Measurements from ENCODE around the gene GOLM1. TPM values are rescaled to one million over a fixed set of nuclear protein-coding genes. Genes with fewer than 3 reads are reported as not detected.

Gene GOLM1
- total RNA-seq, 1 donor from 2014 or later, result 3.7 TPM

GRCh38 chr9:86021166-86021565 lies 78.2 kb downstream of the GOLM1 start:
- TF ChIP-seq CTCF (IDR thresholded peaks at IDR 0.05; ENCODE audit: borderline replicate concordance), result no peak
- intact Hi-C loops (cut with micrococcal nuclease), result no loop called here

GRCh38 chr9:86020731-86021130 lies 78.6 kb downstream of the GOLM1 start:
- no peak for TF ChIP-seq CTCF (IDR thresholded peaks at IDR 0.05; ENCODE audit: borderline replicate concordance)
- H3K4me1 ChIP-seq, result no peaks in the 10 kb centered on the region
- H3K36me3 ChIP-seq, result peaks cover 80% of the 10 kb centered on the region
- H3K4me3 ChIP-seq, result no peak overlapping the region
- no peak for DNase-seq
- H3K9me3 ChIP-seq (replicated peaks), result no peaks in the 10 kb centered on the region
- intact Hi-C loops (cut with micrococcal nuclease), result no loop called here
- no peak overlapping the region for H3K27ac ChIP-seq (replicated peaks)
- no peaks in the 10 kb centered on the region for H3K27me3 ChIP-seq (ENCODE audit: low read depth)

More at GRCh38 chr9:86021166-86021565, 78.2 kb downstream of the GOLM1 start:
- no peaks in the 10 kb centered on the region for H3K27me3 ChIP-seq (ENCODE audit: low read depth)
- H3K4me3 ChIP-seq, result no peak overlapping the region
- no peaks in the 10 kb centered on the region for H3K9me3 ChIP-seq (replicated peaks)
- no peaks in the 10 kb centered on the region for H3K4me1 ChIP-seq
- DNase-seq, result no peak
- H3K27ac ChIP-seq (replicated peaks), result no peak overlapping the region
- peaks cover 81% of the 10 kb centered on the region for H3K36me3 ChIP-seq

- Histone ChIP-seq H3K4me3 (no peak overlapping the region), H3K27me3 (ENCODE audit: low read depth) (no peaks in the 10 kb centered on the region), H3K27ac (replicated peaks) (no peak overlapping the region), H3K9me3 (replicated peaks) (peaks cover 16% of the 10 kb centered on the region), H3K36me3 (peaks cover 88% of the 10 kb centered on the region), H3K4me1 (no peaks in the 10 kb centered on the region)
- no peak for DNase-seq
- intact Hi-C loops (cut with micrococcal nuclease), result no loop called here
- no peak for TF ChIP-seq CTCF (IDR thresholded peaks at IDR 0.05; ENCODE audit: borderline replicate concordance)
Observed at GRCh38 chr9:86009133-86009532, 90.2 kb downstream of the GOLM1 start.

GRCh38 chr9:86005253-86005775 lies 94.0 kb downstream of the GOLM1 start:
- DNase-seq, result no peak
- H3K27ac ChIP-seq (replicated peaks), result no peak overlapping the region
- no peak for TF ChIP-seq CTCF (IDR thresholded peaks at IDR 0.05; ENCODE audit: borderline replicate concordance)
- H3K27me3 ChIP-seq (ENCODE audit: low read depth), result no peaks in the 10 kb centered on the region
- peaks cover 16% of the 10 kb centered on the region for H3K9me3 ChIP-seq (replicated peaks)
- intact Hi-C loops (cut with micrococcal nuclease), result no loop called here
- H3K36me3 ChIP-seq, result peaks cover 82% of the 10 kb centered on the region
- no peak overlapping the region for H3K4me3 ChIP-seq
- H3K4me1 ChIP-seq, result no peaks in the 10 kb centered on the region

GRCh38 chr9:85995599-85995998 lies 103.8 kb downstream of the GOLM1 start:
- Histone ChIP-seq H3K27ac (replicated peaks) (no peak overlapping the region), H3K9me3 (replicated peaks) (no peaks in the 10 kb centered on the region), H3K4me1 (no peaks in the 10 kb centered on the region), H3K4me3 (no peak overlapping the region), H3K27me3 (ENCODE audit: low read depth) (no peaks in the 10 kb centered on the region), H3K36me3 (peaks cover 39% of the 10 kb centered on the region)
- intact Hi-C loops (cut with micrococcal nuclease), result no loop called here
- DNase-seq, result no peak
- no peak for TF ChIP-seq CTCF (IDR thresholded peaks at IDR 0.05; ENCODE audit: borderline replicate concordance)

Data from left ventricle myocardium inferior (tissue), 1 donor.